Left forelimb (tissue), 1 donor: ENCODE results near the gene STK32C.
"Not testable (repeated sequence)": the region's sequence is repeated elsewhere in the genome, so short reads cannot be mapped to it uniquely, and the experiment has no call there.

Experiments
- DNase-seq: peaks from one replicate; pipeline ENCODE4 v3.0.0-alpha.2; 2018; ENCODE audit warnings: low spot score

STK32C gene

GRCh38 chr10:132230557-132231210 is 77.1 kb downstream of the STK32C start:
- DNase-seq, result no peak

DNA sequence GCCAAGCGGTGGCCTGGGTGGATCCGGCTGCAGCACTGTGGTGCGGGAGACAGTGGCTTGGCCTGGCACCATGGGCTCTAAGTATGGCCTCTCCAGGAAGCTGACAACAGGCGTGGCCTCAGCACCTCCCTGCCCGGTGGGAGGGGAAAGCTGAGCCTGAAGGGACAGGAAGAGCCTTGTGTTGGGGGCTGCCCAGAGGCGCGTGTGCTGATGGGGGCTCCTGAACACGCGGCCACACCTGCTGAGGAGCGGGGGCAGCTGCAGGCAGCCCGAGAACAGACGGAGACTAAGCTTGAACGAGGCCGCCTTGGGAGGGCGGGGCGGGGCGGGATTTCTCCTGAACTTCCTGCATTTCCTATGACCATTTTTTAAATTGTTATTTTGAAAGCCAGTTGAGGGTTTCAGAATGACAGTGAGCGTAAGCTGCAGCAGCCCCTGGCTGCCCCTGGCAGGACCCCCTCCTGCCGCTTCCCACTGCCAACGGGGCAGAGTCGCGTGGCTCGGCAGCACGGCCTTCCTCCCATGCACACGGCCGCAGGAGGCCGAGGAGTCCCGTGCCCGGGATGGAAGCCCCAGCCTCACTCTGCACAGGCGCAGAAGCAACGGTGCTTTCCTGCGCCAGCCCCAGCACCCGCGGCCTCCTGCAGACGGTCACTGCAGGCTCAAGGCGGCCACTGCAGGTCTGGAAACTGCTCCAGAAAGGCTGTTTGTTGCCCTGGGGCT is 77.8 kb downstream of the STK32C start:
- DNase-seq, result no peak

GRCh38 chr10:132229096-132229495 is 78.7 kb downstream of the STK32C start:
- no peak for DNase-seq

GRCh38 chr10:132228616-132229015 is 79.1 kb downstream of the STK32C start:
- no peak for DNase-seq

GRCh38 chr10:132227851-132228390 is 79.8 kb downstream of the STK32C start:
- DNase-seq, result no peak

- DNase-seq, result no peak
Observed at GRCh38 chr10:132226586-132227405, 81.0 kb downstream of the STK32C start.

GRCh38 chr10:132225849-132226205 is 81.9 kb downstream of the STK32C start:
- DNase-seq, result no peak

DNA sequence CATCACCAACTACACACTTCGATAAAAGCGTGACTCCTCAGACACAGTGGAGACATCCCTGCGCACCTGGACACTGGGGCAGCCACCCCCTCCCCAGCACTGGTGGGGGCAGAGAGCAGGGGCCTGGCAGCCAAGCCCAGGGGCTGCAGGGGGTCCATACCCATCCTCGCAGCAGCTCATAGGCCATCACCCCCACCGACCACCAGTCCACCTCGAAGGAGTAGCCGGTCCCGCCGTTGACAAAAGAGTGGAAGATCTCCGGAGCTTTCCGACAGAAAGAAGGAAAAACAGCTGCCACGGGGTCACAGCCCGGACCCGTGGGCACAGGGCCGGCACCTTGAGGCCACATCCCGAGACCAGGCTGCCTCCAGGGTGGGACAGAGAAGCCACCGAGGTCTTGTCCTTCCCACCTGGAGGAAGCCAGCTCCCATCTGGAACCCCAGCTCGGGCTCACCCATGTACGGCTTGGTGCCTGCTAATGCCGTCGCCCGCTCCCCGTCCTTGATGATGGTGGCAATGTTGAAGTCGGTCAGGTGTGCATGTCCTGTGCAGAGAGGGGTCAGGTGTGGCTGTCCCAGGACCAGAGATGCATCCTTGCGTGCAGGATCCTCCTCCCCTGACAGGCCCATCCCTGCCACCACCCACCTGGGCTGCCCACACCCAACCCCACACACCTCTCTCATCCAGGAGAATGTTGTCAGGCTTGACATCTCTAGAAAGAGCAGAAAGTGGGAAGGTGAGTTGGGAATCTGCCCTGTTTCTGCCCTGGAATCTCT is 82.5 kb downstream of the STK32C start:
- DNase-seq, result no peak

GRCh38 chr10:132224343-132225072 is 83.2 kb downstream of the STK32C start:
- DNase-seq, result no peak

DNA sequence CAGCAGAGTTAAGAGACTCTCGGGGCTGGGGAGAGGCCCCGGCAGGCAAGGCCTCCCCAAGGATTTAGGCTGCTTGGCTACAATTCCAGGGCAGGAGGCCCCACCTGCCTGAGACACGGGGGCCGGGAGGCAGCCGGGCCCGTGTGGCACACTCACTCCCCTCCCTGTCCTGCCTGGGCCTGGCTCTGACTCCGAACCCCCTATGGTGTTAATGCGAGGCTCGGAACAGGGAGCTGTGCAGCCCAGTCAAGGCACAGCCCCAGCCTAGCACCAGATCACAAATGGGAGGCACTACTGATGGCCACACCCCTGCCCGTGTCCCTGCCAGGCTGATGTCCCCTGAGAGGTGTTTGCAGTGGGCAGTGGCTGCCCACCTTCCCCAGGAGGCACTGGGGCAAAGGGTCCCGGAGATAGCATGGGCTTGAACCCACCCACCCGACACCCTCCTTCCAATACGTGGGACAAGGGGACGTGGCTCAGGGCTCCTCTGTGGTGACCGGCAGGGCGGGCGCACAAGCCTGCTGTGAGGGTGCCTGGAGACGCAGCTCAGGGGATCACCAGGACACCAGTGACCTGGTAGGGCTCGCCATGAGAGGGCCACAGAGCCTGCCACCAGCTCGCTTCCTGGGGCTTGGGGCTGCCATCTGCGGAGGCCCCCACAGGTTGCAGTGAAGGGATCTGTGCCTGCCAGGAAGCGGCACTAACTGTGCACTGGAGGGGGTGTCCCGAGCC is 84.0 kb downstream of the STK32C start:
- no peak for DNase-seq

DNA sequence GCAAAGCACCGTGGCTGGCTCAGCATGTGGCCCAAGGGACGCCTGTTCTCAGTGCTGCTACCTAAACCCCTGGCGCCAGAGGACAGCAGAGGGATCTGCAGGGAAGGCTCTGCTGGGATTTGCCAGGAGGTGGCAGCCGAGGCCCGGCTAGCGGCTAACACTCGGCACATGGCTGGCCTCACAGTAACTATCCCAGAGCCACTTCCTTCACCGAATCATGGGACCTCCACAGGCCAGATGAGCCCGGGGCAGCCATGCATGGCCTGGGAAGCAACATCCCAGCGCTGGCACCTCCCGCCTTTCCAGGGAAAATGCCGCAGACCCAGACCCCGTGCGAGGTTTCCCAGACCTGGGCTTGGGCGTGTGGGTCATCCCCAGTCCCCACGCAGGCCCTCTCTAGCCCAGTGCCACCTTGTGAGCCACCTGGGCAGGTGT is 84.6 kb downstream of the STK32C start:
- DNase-seq, result peak; percentile 82

- no peak for DNase-seq
Observed at GRCh38 chr10:132222726-132223125, 85.0 kb downstream of the STK32C start.

DNA sequence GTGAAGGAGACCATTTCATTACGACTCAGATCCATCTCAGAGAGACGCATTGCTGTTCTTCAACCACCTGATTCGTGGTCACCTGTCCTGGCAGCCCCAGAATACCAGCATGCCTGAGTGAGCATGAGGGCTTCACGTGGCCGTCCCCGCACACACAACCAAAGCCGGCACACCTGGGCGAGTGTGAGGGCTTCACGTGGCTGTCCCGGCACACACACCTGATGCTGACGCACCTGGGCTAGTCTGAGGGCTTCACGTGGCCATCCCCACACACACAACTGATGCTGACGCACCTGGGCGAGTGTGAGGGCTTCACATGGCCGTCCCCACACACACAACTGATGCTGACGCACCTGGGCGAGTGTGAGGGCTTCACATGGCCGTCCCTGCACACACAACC is 86.8 kb downstream of the STK32C start:
- not testable (repeated sequence) for DNase-seq

GRCh38 chr10:132220061-132220460 is 87.7 kb downstream of the STK32C start:
- DNase-seq, result no peak

DNA sequence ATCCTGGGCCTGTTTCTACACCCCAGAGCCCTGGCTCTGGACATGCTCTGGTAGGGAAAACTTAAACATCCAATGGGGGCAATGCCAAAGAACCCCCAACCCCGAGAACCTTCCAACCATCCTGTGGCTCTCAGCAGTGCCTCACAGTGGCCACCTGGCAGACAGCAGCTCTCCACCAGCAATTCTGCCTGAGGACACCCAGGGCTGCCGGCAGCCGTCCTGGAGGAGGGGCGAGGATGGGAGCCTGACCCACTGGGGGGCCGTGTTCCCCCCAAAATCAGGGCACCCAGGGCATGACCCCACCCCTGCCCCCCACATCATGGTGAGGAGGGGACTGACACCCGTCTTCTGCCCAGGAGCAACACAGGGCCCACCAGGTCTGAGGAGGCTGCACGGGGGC is 88.3 kb downstream of the STK32C start:
- no peak for DNase-seq

DNA sequence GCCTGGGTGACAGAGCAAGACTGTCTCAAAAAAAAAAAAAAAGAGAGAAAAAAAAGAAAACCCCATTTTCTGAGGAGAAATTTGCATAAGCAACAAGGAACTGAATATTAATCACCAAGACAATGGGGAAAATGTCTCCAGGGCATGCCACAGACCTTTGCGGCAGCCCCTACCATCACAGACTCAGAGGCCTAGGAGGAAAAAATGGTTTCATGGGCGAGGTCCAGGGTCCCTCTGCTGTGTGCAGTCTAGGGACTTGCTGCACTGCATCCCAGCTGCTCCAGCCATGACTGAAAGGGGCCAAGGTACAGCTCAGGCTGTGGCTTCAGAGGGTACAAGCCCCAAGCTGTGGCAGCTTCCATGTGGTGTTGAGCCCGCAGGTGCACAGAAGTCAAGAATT is 91.3 kb downstream of the STK32C start:
- DNase-seq, result not testable (repeated sequence)

DNA sequence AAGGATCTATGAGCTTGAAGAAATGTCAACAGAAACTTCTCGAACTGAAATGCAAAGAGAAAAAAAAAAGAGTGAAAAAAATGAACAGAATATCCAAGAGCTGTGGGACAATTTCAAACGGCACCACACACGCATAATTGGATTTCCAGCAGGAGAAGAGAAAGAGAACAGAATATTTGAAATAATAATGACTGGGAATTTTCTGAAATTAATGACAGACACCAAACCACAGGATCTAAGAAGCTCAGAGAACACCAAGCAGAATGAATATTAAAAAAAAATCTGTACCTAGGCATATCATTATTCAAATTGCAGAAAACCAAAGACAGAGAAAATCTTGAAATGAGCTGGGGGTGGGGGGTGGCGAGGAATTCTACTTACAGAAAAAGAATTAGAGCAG is 93.8 kb downstream of the STK32C start:
- no peak for DNase-seq

- DNase-seq, result no peak
Observed at GRCh38 chr10:132212816-132213215, 94.9 kb downstream of the STK32C start.

DNA sequence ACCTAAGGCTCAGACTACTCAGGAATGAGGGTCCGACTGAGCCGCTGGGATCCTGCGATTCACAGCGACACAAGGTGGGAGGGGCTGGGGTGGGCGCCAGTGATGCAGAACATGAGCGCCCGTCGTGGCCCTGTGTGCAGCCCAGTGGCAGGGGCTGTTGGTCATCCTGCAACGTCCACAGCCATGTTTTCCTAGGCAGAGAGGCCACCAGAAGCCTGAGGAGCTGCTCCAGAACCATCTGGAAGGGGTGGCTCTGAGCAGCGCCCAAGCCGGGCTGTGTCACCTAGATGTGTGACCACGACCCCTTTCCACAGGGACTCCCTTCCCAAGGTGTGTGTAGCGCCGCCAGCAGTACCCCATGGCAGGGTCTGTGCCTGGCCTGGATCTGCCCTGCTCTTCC is 96.5 kb downstream of the STK32C start:
- no peak for DNase-seq

DNA sequence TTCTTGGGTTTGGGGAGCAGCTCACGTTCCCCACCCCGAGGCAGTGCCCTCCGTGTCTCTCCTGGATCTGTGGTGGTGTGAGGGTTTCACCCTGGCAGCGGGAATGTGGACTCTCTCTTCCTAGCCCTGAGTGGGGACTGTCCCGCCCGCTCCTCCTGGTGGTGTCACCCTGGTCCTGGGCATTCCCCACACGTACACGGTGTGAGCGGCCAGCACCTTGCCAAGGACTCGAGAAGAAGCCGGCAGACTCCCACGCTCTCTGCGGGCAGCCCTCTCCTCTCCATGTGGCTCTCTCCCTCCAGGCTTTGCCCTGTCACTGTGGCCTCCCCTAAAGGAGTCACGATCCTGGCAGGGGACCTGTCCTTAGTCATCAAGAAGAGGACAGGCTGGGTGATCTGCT is 97.0 kb downstream of the STK32C start:
- no peak for DNase-seq
